Stimulated activated CD8-positive, alpha-beta memory T cell treated with anti-CD3 and anti-CD28 coated beads, Interleukin-12 subunit alpha, Interleukin-12 subunit beta, amount 100 ng/mL, for 1 hour (primary cell): Measurements from ENCODE around the gene AKAP13.
"Not testable (repeated sequence)": the region's sequence is repeated elsewhere in the genome, so short reads cannot be mapped to it uniquely, and the experiment has no call there.

Experiments
- DNase-seq: peaks from one replicate; pipeline ENCODE4 v3.0.0-alpha.2; 2020; ENCODE audit warnings: low read depth

Gene AKAP13

GRCh38 chr15:85535533-85536330 is 155.3 kb downstream of the AKAP13 start:
- DNase-seq: not testable (repeated sequence)

GRCh38 chr15:85536341-85536740 is 155.9 kb downstream of the AKAP13 start:
- DNase-seq: no peak

GRCh38 chr15:85539491-85539890 is 159.1 kb downstream of the AKAP13 start:
- DNase-seq: no peak

- DNase-seq: no peak
Observed at GRCh38 chr15:85540085-85540797, 159.8 kb downstream of the AKAP13 start.

DNA sequence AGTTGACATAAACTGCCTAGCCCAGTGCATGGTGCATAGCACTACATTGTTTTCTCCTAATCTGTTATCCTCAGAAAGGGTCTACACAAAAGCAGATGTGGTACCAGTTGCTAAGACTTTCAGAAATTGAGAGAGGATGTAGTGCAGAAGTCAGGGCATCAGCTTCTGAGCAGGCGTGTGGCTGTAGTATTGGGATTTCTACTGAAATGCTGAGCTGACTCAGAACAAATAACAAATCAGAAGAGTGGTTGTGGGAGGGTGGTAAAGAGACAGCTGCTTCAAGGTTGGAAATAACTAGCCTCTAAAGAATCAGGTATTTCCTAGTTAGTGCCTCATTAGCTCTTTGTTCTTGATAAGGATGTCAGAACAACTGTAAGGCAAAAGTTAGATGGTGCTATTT is 161.3 kb downstream of the AKAP13 start:
- no peak for DNase-seq

- DNase-seq: no peak
Observed at GRCh38 chr15:85542488-85542887, 162.1 kb downstream of the AKAP13 start.

GRCh38 chr15:85542895-85543331 is 162.5 kb downstream of the AKAP13 start:
- no peak for DNase-seq

- peak; percentile 7 for DNase-seq
Observed at GRCh38 chr15:85543741-85544155, 163.3 kb downstream of the AKAP13 start.

DNA sequence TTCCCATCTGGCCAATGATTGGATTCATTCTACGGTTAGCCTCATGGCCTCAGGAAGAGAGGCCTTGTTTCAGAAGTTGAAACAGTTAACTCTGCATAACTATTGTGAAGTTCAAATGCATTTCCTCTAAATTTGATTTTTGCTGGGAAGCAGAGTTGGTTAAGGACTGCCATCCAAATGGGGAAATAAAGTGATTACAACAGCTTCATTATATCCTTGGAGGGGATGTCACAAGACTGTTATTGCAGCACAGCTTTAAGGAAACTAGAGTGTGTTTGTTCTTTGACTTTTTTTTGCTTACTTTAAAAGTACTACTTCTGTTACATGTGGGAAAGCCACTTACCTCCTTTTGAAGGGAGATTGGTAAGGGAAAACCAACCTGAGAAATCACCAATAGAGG is 164.8 kb downstream of the AKAP13 start:
- DNase-seq: no peak

- no peak for DNase-seq
Observed at GRCh38 chr15:85545752-85546151, 165.3 kb downstream of the AKAP13 start.

DNA sequence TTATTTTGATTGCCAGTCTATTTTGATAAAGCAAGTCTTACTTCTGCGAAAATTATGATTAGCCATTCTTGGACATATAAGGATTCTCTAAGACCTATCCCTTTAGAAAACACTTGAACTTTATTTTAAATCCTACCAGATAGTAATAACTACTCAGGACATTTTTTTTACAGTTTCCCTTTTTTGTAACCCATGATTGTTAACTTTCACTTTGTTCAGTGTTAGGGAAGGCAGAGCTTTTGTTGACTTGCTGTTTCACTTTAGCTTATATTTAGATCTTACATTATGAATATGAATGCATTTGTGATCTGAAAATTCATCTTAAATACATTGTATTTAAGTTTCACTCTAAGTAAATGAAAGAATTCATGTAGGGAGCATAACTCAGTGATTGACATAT is 167.0 kb downstream of the AKAP13 start:
- DNase-seq: no peak

- DNase-seq: no peak
Observed at GRCh38 chr15:85550283-85550682, 169.9 kb downstream of the AKAP13 start.

DNA sequence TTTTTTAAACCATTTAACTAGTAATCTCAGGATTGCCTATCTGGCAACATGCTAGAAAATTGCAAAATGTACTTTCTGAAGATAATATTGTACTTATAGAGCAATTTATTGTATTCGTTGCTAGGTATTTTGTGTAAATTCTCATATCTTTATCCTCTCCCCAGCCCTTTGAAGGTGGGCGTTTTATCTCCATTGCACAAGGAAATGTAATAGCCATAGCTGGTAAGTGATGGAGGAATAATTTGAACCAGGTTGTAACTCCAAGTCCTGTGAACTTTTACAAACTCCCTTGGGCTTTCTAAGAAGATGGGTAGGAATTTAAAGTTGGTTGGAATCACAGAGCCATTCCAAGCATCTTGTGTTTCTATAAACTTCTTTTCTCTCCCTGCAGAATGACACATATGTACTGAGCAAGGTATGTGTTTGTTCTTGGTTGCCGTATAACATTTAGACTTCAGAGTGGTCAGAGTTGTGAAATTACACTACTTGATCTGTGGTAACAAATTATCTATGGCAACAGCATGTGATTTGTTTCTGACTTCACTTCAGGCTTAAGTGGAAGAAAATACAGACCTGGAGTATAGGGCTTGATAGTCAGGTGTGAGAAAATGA is 170.9 kb downstream of the AKAP13 start:
- DNase-seq: no peak

- no peak for DNase-seq
Observed at GRCh38 chr15:85554852-85555521, 174.6 kb downstream of the AKAP13 start.

- no peak for DNase-seq
Observed at GRCh38 chr15:85555875-85556617, 175.6 kb downstream of the AKAP13 start.

DNA sequence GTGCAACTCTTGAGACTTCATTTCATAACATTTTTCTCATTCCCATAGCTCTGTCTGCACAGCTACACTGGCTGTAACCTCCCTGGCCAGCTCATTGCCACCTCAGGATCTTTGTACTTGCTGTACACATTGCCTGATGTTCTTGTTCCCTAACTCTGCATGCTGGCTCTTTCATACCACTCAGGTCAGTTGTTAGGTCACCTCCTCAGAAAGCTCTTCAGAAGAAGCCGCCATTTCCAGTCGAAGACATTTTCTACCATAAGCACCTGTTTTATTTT is 176.2 kb downstream of the AKAP13 start:
- no peak for DNase-seq

DNA sequence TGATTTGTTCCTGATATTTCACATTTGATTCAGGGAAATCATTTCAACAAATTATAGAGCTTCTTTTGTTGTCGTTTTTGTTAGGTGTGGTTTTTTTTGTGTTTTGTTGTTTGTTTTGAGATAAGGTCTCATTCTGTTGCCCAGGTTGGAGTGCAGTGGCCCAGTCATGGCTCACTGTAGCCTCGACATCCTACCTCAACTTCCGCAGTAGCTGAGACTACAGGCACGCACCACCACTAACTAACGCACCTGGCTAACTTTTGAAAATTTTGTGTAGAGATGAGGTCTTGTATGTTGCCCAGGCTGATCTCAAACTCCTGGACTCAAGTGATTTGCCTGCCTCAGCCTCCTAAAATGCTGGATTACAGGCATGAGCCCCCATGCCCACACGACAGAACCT is 177.0 kb downstream of the AKAP13 start:
- DNase-seq: no peak

DNA sequence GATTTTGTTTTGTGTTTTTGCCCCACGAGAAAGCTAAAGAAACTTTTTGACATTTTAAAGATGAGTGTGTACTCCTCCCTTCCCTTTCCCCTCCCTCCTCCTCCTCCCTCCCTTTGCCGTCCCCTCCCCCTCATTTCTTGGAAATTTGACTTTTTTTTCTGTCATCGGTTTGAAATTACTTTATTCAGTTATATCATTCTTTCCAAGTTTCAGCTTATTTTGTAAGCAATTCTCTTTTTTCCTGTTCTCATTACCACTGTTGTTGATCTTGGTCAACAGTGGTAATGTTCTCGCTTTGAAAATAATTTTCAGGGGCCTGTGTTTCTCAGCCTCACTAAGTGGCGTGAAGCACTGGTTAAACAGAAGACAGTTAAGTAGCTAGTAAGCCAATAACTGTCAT is 178.4 kb downstream of the AKAP13 start:
- DNase-seq: no peak

DNA sequence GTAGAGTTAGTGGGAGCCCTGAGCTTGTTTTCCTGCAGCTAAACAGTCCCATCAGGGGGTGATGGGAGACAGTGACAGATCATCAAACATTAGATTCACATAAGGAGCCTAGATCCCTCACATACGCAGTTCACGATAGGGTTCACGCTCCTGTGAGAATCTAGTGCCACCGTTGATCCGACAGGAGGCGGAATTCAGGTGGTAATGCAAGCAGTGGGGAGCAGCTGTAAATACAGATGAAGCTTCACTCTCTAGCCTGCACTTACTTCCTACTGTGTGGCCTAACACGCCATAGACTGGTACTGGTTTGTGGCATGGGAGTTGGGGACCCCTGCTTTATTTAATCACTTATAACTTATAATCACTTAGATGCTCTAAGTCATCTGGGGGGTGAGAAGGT is 179.1 kb downstream of the AKAP13 start:
- DNase-seq: no peak

DNA sequence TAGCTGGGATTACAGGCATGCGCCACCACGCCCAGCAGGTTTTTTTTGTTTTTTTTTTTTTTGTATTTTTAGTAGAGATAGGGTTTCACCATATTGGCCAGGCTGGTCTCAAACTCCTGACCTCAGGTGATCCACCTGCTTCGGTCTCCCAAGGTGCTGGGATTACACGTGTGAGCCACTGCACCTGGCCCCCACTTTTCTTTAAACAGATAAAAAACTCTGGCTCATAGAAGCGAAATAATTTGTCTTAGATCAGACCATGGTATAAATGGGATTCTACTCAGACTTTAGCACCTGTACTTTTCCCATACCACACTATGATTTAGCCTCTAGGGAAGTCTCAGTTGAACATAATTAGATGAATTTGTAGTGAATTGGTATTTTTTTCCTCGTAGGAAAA is 182.4 kb downstream of the AKAP13 start:
- no peak for DNase-seq

GRCh38 chr15:85563328-85563727 is 182.9 kb downstream of the AKAP13 start:
- no peak for DNase-seq

- DNase-seq: no peak
Observed at GRCh38 chr15:85563731-85564130, 183.3 kb downstream of the AKAP13 start.
